Measurements from ENCODE around the gene DNAH14.

GRCh38 chr1:225410036-225410435, 480.6 kb downstream of the DNAH14 start:
- TF ChIP-seq ATF7 (IDR thresholded peaks at IDR 0.05) = no peak
- no peak for TF ChIP-seq ATF7 (CRISPR knock-in tag; IDR thresholded peaks at IDR 0.05)
- TF ChIP-seq CBFB (CRISPR knock-in tag; IDR thresholded peaks at IDR 0.05) = no peak
- TF ChIP-seq FOXK2 (IDR thresholded peaks at IDR 0.05) = no peak
- no peak for TF ChIP-seq ZZZ3 (CRISPR knock-in tag; IDR thresholded peaks at IDR 0.05; ENCODE audit: borderline replicate concordance)
- no peak for TF ChIP-seq CTCF (CRISPR knock-in tag; IDR thresholded peaks at IDR 0.05)
- TF ChIP-seq MEIS1 (CRISPR knock-in tag; IDR thresholded peaks at IDR 0.05; ENCODE audit: borderline replicate concordance) = no peak
- TF ChIP-seq DNMT3B (CRISPR knock-in tag; conservative IDR thresholded peaks at IDR 0.05) = no peak
- no peak for TF ChIP-seq SMAD9 (CRISPR knock-in tag; IDR thresholded peaks at IDR 0.05)
- TF ChIP-seq FOXM1 (CRISPR knock-in tag; IDR thresholded peaks at IDR 0.05) = no peak
- TF ChIP-seq ZBTB21 (CRISPR knock-in tag; IDR thresholded peaks at IDR 0.05) = no peak
- TF ChIP-seq RXRA (CRISPR knock-in tag; IDR thresholded peaks at IDR 0.05) = no peak
- no peak for TF ChIP-seq ZNF432 (CRISPR knock-in tag; IDR thresholded peaks at IDR 0.05; ENCODE audit: borderline replicate concordance)
- TF ChIP-seq BRCA1 (CRISPR knock-in tag; IDR thresholded peaks at IDR 0.05) = no peak
- TF ChIP-seq NFE2L1 (CRISPR knock-in tag; IDR thresholded peaks at IDR 0.05; ENCODE audit: borderline replicate concordance) = no peak
